Endothelial cell (in vitro differentiated cells): ENCODE data around the gene OR52I2. TPM values are rescaled to one million over a fixed set of nuclear protein-coding genes. Genes with fewer than 3 reads are reported as not detected.

ENCODE experiments used
- DNase-seq: peaks from one replicate; pipeline ENCODE4 v3.0.0; 2021; ENCODE audit warnings: low spot score
- H3K27ac Mint-ChIP-seq: one replicate; pipeline ENCODE4 v1.8.0; 2021; ENCODE audit warnings: mixed read lengths, inconsistent platforms; ENCODE audit not compliant: unreplicated experiment
- H3K27me3 Mint-ChIP-seq: one replicate; pipeline ENCODE4 v1.8.0; 2021; ENCODE audit warnings: mild to moderate bottlenecking, moderate library complexity, mixed read lengths, inconsistent platforms; ENCODE audit not compliant: unreplicated experiment
- H3K36me3 Mint-ChIP-seq: one replicate; pipeline ENCODE4 v1.8.0; 2021; ENCODE audit warnings: mild to moderate bottlenecking, low read depth, mixed read lengths, inconsistent platforms; ENCODE audit not compliant: unreplicated experiment
- H3K4me1 Mint-ChIP-seq: one replicate; pipeline ENCODE4 v1.8.0; 2021; ENCODE audit warnings: mild to moderate bottlenecking, mixed read lengths, inconsistent platforms; ENCODE audit not compliant: unreplicated experiment
- H3K4me3 Mint-ChIP-seq: one replicate; pipeline ENCODE4 v1.8.0; 2021; ENCODE audit warnings: mild to moderate bottlenecking, mixed read lengths, inconsistent platforms; ENCODE audit not compliant: unreplicated experiment
- H3K9me3 Mint-ChIP-seq: one replicate; pipeline ENCODE4 v1.8.0; 2021; ENCODE audit warnings: mixed read lengths, inconsistent platforms; ENCODE audit not compliant: unreplicated experiment
- total RNA-seq: library from RNA; stranded (reverse); fragmentation: NEBNext Ultra II Directional; extraction: Animal tissue kit (Norgen Biotek cat#: 25700); gene quantifications from one replicate; pipeline ENCODE4 v1.2.1, GENCODE V29; 2021; ENCODE audit not compliant: unreplicated experiment
- TF ChIP-seq, protein P1 (sequence below): fragments of 200-600 bp; sonication (generic); IDR thresholded peaks from one replicate; pipeline ENCODE4 v1.5.0; 2021; ENCODE audit warnings: antibody characterized with exemption; ENCODE audit not compliant: unreplicated experiment

OR52I2 gene
- total RNA-seq, 1 donor from 2014 or later: not detected

DNA sequence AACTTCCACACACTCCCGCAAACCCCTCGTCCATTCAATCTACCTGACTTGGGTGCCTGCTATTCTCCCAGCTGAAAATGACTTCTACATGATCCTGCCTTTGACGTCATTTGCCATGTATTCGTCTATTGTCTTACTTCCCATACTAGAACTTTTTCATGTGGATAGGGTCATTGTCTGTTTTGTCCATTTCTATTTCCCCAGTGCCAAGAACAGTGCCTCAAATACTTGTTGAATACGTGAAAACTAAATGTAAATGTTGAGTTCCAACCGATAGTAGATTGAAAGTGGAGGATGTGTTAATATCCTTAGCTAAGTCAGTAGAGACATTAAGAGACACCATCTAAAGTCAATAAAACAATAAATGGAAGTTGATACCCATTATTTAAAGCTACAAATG, 25.6 kb downstream of the OR52I2 start:
- TF ChIP-seq, protein P1, sequence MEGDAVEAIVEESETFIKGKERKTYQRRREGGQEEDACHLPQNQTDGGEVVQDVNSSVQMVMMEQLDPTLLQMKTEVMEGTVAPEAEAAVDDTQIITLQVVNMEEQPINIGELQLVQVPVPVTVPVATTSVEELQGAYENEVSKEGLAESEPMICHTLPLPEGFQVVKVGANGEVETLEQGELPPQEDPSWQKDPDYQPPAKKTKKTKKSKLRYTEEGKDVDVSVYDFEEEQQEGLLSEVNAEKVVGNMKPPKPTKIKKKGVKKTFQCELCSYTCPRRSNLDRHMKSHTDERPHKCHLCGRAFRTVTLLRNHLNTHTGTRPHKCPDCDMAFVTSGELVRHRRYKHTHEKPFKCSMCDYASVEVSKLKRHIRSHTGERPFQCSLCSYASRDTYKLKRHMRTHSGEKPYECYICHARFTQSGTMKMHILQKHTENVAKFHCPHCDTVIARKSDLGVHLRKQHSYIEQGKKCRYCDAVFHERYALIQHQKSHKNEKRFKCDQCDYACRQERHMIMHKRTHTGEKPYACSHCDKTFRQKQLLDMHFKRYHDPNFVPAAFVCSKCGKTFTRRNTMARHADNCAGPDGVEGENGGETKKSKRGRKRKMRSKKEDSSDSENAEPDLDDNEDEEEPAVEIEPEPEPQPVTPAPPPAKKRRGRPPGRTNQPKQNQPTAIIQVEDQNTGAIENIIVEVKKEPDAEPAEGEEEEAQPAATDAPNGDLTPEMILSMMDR: no peak
- DNase-seq: no peak
- Mint-ChIP-seq H3K4me1 (peaks cover 31% of the 10 kb centered on the region), H3K9me3 (no peaks in the 10 kb centered on the region), H3K4me3 (peak overlapping the region; percentile 89), H3K36me3 (peaks cover 10% of the 10 kb centered on the region), H3K27ac (peak overlapping the region; percentile 9), H3K27me3 (peaks cover 4% of the 10 kb centered on the region)

- peak within 1 kb of the TSS; percentile 89 for H3K4me3 Mint-ChIP-seq
- H3K27me3 Mint-ChIP-seq: peaks cover 4% of the 10 kb centered on the region
- peak; percentile 95 for DNase-seq
- TF ChIP-seq, protein P1: no peak
- no peaks in the 10 kb centered on the region for H3K9me3 Mint-ChIP-seq
- peaks cover 5% of the 10 kb centered on the region for H3K36me3 Mint-ChIP-seq
- H3K27ac Mint-ChIP-seq: peak within 1 kb of the TSS; percentile 9
- H3K4me1 Mint-ChIP-seq: peaks cover 31% of the 10 kb centered on the region
Measured at GRCh38 chr11:4607781-4608666, 26.5 kb downstream of the OR52I2 start, which contains the start of gene TRIM68. Gene TRIM68 (minus strand): TSS chr11:4608231. CDS start chr11:4605504, 2,727 bp downstream.

GRCh38 chr11:4610258-4610935, 28.9 kb downstream of the OR52I2 start:
- peaks cover 21% of the 10 kb centered on the region for H3K4me1 Mint-ChIP-seq

DNA sequence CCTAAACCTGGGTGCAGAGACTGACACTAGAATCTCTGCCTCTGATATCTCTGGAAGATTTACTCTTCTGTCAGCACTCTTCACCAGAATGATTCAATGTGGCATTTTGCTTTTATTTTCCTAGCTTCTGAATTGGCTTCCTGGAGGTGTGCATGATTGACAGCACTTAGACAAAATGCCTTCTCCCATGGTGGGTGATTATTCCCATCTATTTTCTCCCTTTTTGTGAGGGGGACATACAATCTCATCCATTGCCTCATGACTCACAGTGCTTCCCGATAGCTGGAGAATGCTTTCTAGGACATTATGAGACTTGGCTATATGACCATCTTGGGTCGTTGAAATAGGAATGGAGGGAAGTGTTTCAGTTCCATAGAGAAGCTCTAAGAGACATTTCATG, 30.4 kb downstream of the OR52I2 start:
- Mint-ChIP-seq H3K27ac (no peak overlapping the region), H3K9me3 (no peaks in the 10 kb centered on the region), H3K4me1 (peaks cover 11% of the 10 kb centered on the region), H3K27me3 (peaks cover 4% of the 10 kb centered on the region), H3K36me3 (no peaks in the 10 kb centered on the region), H3K4me3 (no peak overlapping the region)
- DNase-seq: no peak
- TF ChIP-seq, protein P1: no peak

More at GRCh38 chr11:4610258-4610935, 28.9 kb downstream of the OR52I2 start:
- no peak overlapping the region for H3K4me3 Mint-ChIP-seq
- H3K9me3 Mint-ChIP-seq: no peaks in the 10 kb centered on the region
- peaks cover 4% of the 10 kb centered on the region for H3K27me3 Mint-ChIP-seq
- TF ChIP-seq, protein P1: no peak
- DNase-seq: no peak
- H3K27ac Mint-ChIP-seq: peak overlapping the region; percentile 54
- no peaks in the 10 kb centered on the region for H3K36me3 Mint-ChIP-seq
